SK-N-SH (cell line): ENCODE data around the gene SLX1A. TPM values are rescaled to one million over a fixed set of nuclear protein-coding genes. Genes with fewer than 3 reads are reported as not detected.
"Not testable (repeated sequence)": the region's sequence is repeated elsewhere in the genome, so short reads cannot be mapped to it uniquely, and the experiment has no call there.

Experiments used
- CTCF ChIA-PET: fragments of 300-600, 350-600 bp; formaldehyde crosslinking; extraction: SDS; loops from one replicate; lab custom pipeline; 2021; lab: Yijun Ruan, JAX
- POLR2A ChIA-PET: fragments of 350-600 bp; sonication (Branson Sonifier 250); formaldehyde crosslinking; extraction: SDS; loops from one replicate; lab custom pipeline; 2020; ENCODE audit warnings: antibody characterized with exemption, inconsistent platforms; lab: Yijun Ruan, JAX
- DNase-seq: peaks from one replicate; pipeline ENCODE4 v3.0.0; 2012
- H2AFZ ChIP-seq: fragments of 200-600 bp; sonication (generic); 2 replicates; pipeline ENCODE4 v1.8.1; 2016; ENCODE audit warnings: antibody characterized with exemption, mild to moderate bottlenecking, low read depth
- H3F3A ChIP-seq: fragments of 200-600 bp; sonication (generic); replicated peaks from 2 replicates; pipeline ENCODE3; 2016; ENCODE audit warnings: antibody characterized with exemption, mild to moderate bottlenecking; ENCODE audit not compliant: insufficient read depth
- H3K27ac ChIP-seq, 2 experiments: fragments of 200-500 bp in 1 of 2; fragments of 200-600 bp in 1 of 2; sonication (Bioruptor generic) in 1 of 2; sonication (generic), shearing (Covaris generic) in 1 of 2; 2 replicates each; pipeline versions ENCODE4 v1.5.1 to v1.6.1; 2014 to 2016; ENCODE audit warnings: low read depth in 2 of 2, inconsistent platforms in 1 of 2, low read length in 1 of 2, mild to moderate bottlenecking in 1 of 2, mixed read lengths in 1 of 2
- H3K27me3 ChIP-seq: fragments of 200-600 bp; sonication (generic), shearing (Covaris generic); 2 replicates; pipeline ENCODE4 v1.6.1; 2016; ENCODE audit warnings: mixed run types; ENCODE audit not compliant: insufficient read depth
- H3K36me3 ChIP-seq, 2 experiments: fragments of 200-500 bp in 1 of 2; fragments of 200-600 bp in 1 of 2; sonication (Bioruptor generic) in 1 of 2; sonication (generic) in 1 of 2; replicated peaks in 1 of 2; 2 replicates each; pipeline versions ENCODE3 to v1.5.1; 2014 to 2016; ENCODE audit warnings: low read length in 1 of 2, mild to moderate bottlenecking in 1 of 2; ENCODE audit not compliant: insufficient read depth in 2 of 2, control insufficient read depth in 1 of 2
- H3K4me1 ChIP-seq, 2 experiments: fragments of 200-500 bp in 1 of 2; fragments of 200-600 bp in 1 of 2; sonication (Bioruptor generic) in 1 of 2; sonication (generic), shearing (Covaris generic) in 1 of 2; 2 replicates each; pipeline versions ENCODE4 v1.5.1 to v1.6.1; 2014 to 2016; ENCODE audit warnings: low read depth in 1 of 2, low read length in 1 of 2, mixed run types in 1 of 2; ENCODE audit not compliant: insufficient read depth in 2 of 2, control insufficient read depth in 1 of 2
- H3K4me2 ChIP-seq: fragments of 200-600 bp; sonication (generic), shearing (Covaris generic); 2 replicates; pipeline ENCODE4 v1.6.1; 2017; ENCODE audit warnings: mixed run types
- H3K4me3 ChIP-seq, 2 experiments: fragments of 200-500 bp in 1 of 2; fragments of 200-600 bp in 1 of 2; sonication (Bioruptor generic) in 1 of 2; sonication (generic), shearing (Covaris generic) in 1 of 2; 2 replicates each; pipeline versions ENCODE4 v1.5.1 to v1.8.1; 2014 to 2016; ENCODE audit warnings: low read depth in 2 of 2, inconsistent platforms in 1 of 2, low read length in 1 of 2, mild to moderate bottlenecking in 1 of 2, mixed read lengths in 1 of 2, moderate library complexity in 1 of 2
- H3K79me2 ChIP-seq: fragments of 200-600 bp; sonication (generic); 2 replicates; pipeline ENCODE4 v1.8.1; 2017; ENCODE audit warnings: mild to moderate bottlenecking; ENCODE audit not compliant: insufficient read depth
- H3K9ac ChIP-seq: fragments of 200-600 bp; sonication (generic); 2 replicates; pipeline ENCODE4 v1.6.1; 2017; ENCODE audit warnings: mixed run types
- H3K9me2 ChIP-seq: fragments of 200-600 bp; sonication (generic); 2 replicates; pipeline ENCODE4 v1.6.1; 2017; ENCODE audit warnings: mixed run types
- H3K9me3 ChIP-seq: fragments of 200-600 bp; sonication (generic); 2 replicates; pipeline ENCODE4 v1.6.1; 2017; ENCODE audit warnings: mixed run types, mild to moderate bottlenecking, moderate library complexity
- H4K20me1 ChIP-seq: fragments of 200-600 bp; sonication (generic); 2 replicates; pipeline ENCODE4 v1.6.1; 2017; ENCODE audit warnings: mild to moderate bottlenecking, mixed run types; ENCODE audit not compliant: insufficient read depth
- CHD2 ChIP-seq: fragments of 150-350 bp; IDR thresholded peaks from 2 replicates; pipeline ENCODE4 v1.6.1; 2018; ENCODE audit warnings: low read length; ENCODE audit not compliant: partially characterized antibody
- CTCF ChIP-seq: fragments of 200-600 bp; sonication (generic); IDR thresholded peaks from 2 replicates; pipeline ENCODE4 v1.6.1; 2017; ENCODE audit warnings: antibody characterized with exemption, mild to moderate bottlenecking, moderate library complexity
- EP300 ChIP-seq, 2 experiments: IDR thresholded peaks; 2 replicates each; pipeline versions ENCODE4 v1.4.0 to v1.6.1; 2012; ENCODE audit warnings: borderline replicate concordance in 1 of 2, low read depth in 1 of 2, low read length in 1 of 2
- FOXJ3 ChIP-seq: sonication (generic); formaldehyde crosslinking; IDR thresholded peaks from 2 replicates; pipeline ENCODE4 v1.5.1; 2020; ENCODE audit warnings: mild to moderate bottlenecking, missing genetic modification reagents
- GABPA ChIP-seq: IDR thresholded peaks from 2 replicates; pipeline ENCODE4 v1.4.0; 2012; ENCODE audit warnings: low read depth, mild to moderate bottlenecking
- NFIC ChIP-seq: IDR thresholded peaks from 2 replicates; pipeline ENCODE4 v1.4.0; 2012; ENCODE audit warnings: borderline replicate concordance
- RAD21 ChIP-seq: IDR thresholded peaks from 2 replicates; pipeline ENCODE4 v1.6.1; 2012; ENCODE audit warnings: mild to moderate bottlenecking, low read length
- RCOR1 ChIP-seq: fragments of 150-350 bp; IDR thresholded peaks from 2 replicates; pipeline ENCODE4 v1.6.1; 2017; ENCODE audit warnings: antibody characterized with exemption, low read length
- SIN3A ChIP-seq: IDR thresholded peaks from 2 replicates; pipeline ENCODE4 v1.6.1; 2012; ENCODE audit warnings: low read depth, mild to moderate bottlenecking, low read length, moderate library complexity, borderline replicate concordance
- WGBS: methylation state at CpG from one replicate; pipeline ENCODE4 v1.1.6; 2017; ENCODE audit warnings: low lambda C conversion rate; 5-methylcytosine and 5-hydroxymethylcytosine counted together
- polyA plus RNA-seq, 3 experiments: library from polyadenylated mRNA; depleted of rRNA; stranded (reverse); fragments of >200 nt; gene quantifications; 2 replicates each; pipeline ENCODE4 v1.2.3, GENCODE V29; 2012
- TF ChIP-seq, protein P1 (sequence below): fragments of 150-350 bp; IDR thresholded peaks from 2 replicates; pipeline ENCODE4 v1.6.1; 2016; ENCODE audit warnings: mild to moderate bottlenecking, low read depth, low read length

Gene SLX1A
- polyA plus RNA-seq, 1 of the 3 experiments (the other 2 are of a cell fraction) = 68.8 TPM

DNA sequence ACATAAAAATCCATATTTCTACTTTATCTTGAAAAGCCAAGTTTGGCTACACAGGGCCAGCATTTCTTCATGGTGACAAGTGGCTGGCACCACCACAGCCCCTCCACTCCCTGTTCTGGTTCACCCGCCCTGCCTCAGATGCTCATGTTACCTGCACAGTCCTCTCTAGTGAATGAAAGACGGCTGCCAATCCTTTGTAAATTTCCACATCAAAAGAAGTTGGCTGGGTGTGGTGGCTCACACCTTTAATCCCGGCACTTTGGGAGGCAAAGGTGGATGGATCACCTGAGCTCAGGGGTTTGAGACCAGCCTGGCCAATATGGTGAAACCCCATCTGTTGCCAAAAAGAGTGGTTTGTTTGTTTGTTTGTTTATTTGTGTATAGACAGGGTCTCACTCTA lies 30.1 kb upstream of the SLX1A start:
- Histone ChIP-seq H4K20me1 (no peaks in the 10 kb centered on the region), H3K4me1 (no peaks in the 10 kb centered on the region), H3K79me2 (no peaks in the 10 kb centered on the region), H3K4me3 (no peak overlapping the region), H3F3A (no peaks in the 10 kb centered on the region), H3K27me3 (no peaks in the 10 kb centered on the region), H3K9me2 (no peaks in the 10 kb centered on the region), H3K36me3 (no peaks in the 10 kb centered on the region), H2AFZ (no peak overlapping the region), H3K9ac (no peak overlapping the region), H3K27ac (no peak overlapping the region), H3K9me3 (no peaks in the 10 kb centered on the region), H3K4me2 (no peak overlapping the region)
- WGBS = 90% methylated on average over 3 of the region's 3 CpGs
- ChIA-PET POLR2A (no interaction called here), CTCF (no interaction called here)
- DNase-seq = no peak
- no peak for TF ChIP-seq RAD21
- TF ChIP-seq EP300 (IDR thresholded peaks at IDR 0.05; ENCODE audit: borderline replicate concordance in 1 of 2, low read depth in 1 of 2, low read length in 1 of 2) = no peak
- no peak for TF ChIP-seq CTCF
- TF ChIP-seq NFIC = no peak
- no peak for TF ChIP-seq CHD2
- TF ChIP-seq, protein P1, sequence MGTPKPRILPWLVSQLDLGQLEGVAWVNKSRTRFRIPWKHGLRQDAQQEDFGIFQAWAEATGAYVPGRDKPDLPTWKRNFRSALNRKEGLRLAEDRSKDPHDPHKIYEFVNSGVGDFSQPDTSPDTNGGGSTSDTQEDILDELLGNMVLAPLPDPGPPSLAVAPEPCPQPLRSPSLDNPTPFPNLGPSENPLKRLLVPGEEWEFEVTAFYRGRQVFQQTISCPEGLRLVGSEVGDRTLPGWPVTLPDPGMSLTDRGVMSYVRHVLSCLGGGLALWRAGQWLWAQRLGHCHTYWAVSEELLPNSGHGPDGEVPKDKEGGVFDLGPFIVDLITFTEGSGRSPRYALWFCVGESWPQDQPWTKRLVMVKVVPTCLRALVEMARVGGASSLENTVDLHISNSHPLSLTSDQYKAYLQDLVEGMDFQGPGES = no peak

DNA sequence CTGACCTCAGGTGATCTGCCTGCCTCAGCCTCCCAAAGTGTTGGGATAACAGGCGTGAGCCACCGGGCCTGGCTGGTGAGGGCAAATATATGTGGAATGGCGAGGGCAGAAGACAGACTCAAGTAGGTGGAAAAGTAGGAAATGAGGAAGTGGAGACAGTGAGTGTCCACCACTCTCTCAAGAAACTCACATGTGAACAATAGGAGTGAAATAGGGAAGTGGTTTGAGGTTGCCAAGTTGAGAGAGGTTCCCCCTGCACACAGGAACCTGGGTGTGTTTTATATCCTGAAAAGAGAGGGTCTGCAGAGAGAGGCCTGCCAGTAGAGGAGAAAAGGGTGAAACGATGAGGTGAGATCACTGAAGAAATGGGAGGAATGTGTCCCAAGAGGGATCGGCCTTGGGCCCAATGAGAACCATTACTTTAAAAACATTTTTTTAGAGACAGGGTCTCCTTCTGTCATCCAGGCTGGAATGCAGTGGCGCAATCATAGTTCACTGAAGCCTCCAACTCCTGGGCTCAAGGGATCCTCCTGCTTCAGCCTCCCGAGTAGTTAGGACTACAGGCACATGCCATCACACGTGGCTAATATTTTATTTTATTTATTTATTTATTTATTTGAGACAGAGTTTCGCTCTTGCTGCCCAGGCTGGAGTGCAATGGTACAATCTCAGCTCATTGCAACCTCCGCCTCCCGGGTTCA lies 27.3 kb upstream of the SLX1A start:
- Histone ChIP-seq H3K9me2 (no peaks in the 10 kb centered on the region), H3K9me3 (no peaks in the 10 kb centered on the region), H3K79me2 (no peaks in the 10 kb centered on the region), H4K20me1 (no peaks in the 10 kb centered on the region), H3K27ac (no peak overlapping the region), H3K36me3 (no peaks in the 10 kb centered on the region), H3F3A (no peaks in the 10 kb centered on the region), H3K4me2 (no peak overlapping the region), H3K27me3 (no peaks in the 10 kb centered on the region), H3K4me3 (no peak overlapping the region), H3K9ac (no peak overlapping the region), H3K4me1 (no peaks in the 10 kb centered on the region), H2AFZ (no peak overlapping the region)
- TF ChIP-seq FOXJ3 (CRISPR knock-in tag) = no peak
- no peak for TF ChIP-seq GABPA
- no peak for TF ChIP-seq SIN3A
- no peak for TF ChIP-seq RCOR1
- CTCF ChIA-PET = no interaction called here
- no peak for DNase-seq
- POLR2A ChIA-PET = no interaction called here
- WGBS = 89% methylated on average over 11 of the region's 11 CpGs

DNA sequence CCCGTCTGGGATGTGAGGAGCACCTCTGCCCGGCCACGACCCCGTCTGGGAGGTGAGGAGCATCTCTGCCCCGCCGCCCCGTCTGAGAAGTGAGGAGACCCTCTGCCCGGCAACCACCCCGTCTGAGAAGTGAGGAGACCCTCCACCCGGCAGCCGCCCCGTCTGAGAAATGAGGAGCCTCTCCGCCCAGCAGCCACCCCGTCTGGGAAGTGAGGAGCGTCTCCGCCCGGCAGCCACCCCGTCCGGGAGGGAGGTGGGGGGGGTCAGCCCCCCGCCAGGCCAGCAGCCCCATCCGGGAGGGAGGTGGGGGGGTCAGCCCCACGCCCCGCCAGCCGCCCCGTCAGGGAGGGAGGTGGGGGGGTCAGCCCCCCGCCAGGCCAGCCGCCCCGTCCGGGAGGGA lies 24.9 kb upstream of the SLX1A start:
- H3K9ac ChIP-seq, H3K27ac ChIP-seq, H3K4me2 ChIP-seq, H3K9me2 ChIP-seq, H3F3A ChIP-seq, H4K20me1 ChIP-seq, H3K36me3 ChIP-seq, H2AFZ ChIP-seq, CTCF ChIA-PET, H3K27me3 ChIP-seq, H3K4me1 ChIP-seq, POLR2A ChIA-PET, H3K4me3 ChIP-seq, DNase-seq, H3K79me2 ChIP-seq, H3K9me3 ChIP-seq: not testable (repeated sequence)
- 40% methylated on average over 6 of the region's 29 CpGs for WGBS

DNA sequence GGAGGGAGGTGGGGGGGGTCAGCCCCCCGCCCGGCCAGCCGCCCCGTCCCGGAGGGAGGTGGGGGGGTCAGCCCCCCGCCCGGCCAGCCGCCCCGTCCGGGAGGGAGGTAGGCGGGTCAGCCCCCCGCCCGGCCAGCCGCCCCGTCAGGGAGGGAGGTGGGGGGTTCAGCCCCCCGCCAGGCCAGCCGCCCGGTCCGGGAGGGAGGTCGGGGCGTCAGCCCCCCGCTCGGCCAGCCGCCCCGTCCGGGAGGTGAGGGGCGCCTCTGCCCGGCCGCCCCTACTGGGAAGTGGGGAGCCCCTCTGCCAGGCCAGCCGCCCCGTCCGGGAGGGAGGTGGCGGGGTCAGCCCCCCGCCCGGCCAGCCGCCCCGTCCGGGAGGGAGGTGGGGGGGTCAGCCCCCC lies 24.3 kb upstream of the SLX1A start:
- H3K36me3 ChIP-seq, H2AFZ ChIP-seq, DNase-seq, POLR2A ChIA-PET, H3K27me3 ChIP-seq, H3K9me2 ChIP-seq, H3K9ac ChIP-seq, H3K4me3 ChIP-seq, H3K4me1 ChIP-seq, H3K4me2 ChIP-seq, CTCF ChIA-PET, H4K20me1 ChIP-seq, H3F3A ChIP-seq, H3K79me2 ChIP-seq, H3K9me3 ChIP-seq, H3K27ac ChIP-seq: not testable (repeated sequence)
- 73% methylated on average over 9 of the region's 38 CpGs for WGBS
